HG02938 (cell line): Measurements from ENCODE around the gene SPTB.

Source experiments
- ATAC-seq: cut with Tn5 transposase; IDR thresholded peaks from one replicate; pipeline ENCODE4 v1.9.1; 2021; ENCODE audit warnings: mild to moderate bottlenecking, moderate library complexity; ENCODE audit not compliant: unreplicated experiment

The SPTB gene

GRCh38 chr14:64700894-64701293, 178.8 kb downstream of the SPTB start:
- ATAC-seq = no peak

- ATAC-seq = no peak
These were observed 179.4 kb downstream of the SPTB start for GRCh38 chr14:64700290-64700689.

GRCh38 chr14:64698903-64699302, 180.8 kb downstream of the SPTB start:
- ATAC-seq = no peak

- no peak for ATAC-seq
These were observed 183.3 kb downstream of the SPTB start for GRCh38 chr14:64696355-64696857.
